NCI-H748 treated with DMSO at 0.1 percent for 48 hours (cell line): Measurements from ENCODE around the gene USP17L12.
"Not testable (repeated sequence)": the region's sequence is repeated elsewhere in the genome, so short reads cannot be mapped to it uniquely, and the experiment has no call there.

Experiments used
- DNase-seq: peaks from one replicate; lab custom pipeline; 2025; lab: John Stamatoyannopoulos, UW

USP17L12 gene

GRCh38 chr4:9219852-9220251 lies at the start of gene USP17L12:
Gene USP17L12 (plus strand): TSS chr4:9220152. CDS start chr4:9220152, 0 bp downstream.
- not testable (repeated sequence) for DNase-seq

- not testable (repeated sequence) for DNase-seq
These were observed 9.6 kb upstream of the USP17L12 start, which contains the start of gene USP17L10 for GRCh38 chr4:9210357-9210756. Gene USP17L10 (plus strand): TSS chr4:9210657. CDS start chr4:9210657, 0 bp downstream.

DNA sequence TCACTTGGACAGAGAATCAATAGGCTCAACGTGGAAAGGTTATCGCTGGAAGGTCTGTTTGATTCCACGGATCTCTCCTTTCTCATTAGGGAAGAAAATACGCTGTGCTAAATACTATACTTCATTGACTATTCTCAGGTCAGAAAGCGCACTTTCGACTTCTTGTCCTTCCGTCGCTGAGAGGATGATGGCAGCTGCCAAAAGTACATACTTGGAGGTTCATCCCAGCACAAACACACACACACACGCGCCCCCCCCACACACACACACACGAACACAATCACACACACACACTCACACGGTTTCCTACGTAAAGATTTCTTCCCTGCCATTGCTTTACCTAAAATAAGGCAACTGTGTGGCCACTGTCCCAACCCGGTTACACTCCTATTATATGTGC lies 5.3 kb upstream of the USP17L12 start:
- DNase-seq, result not testable (repeated sequence)

DNA sequence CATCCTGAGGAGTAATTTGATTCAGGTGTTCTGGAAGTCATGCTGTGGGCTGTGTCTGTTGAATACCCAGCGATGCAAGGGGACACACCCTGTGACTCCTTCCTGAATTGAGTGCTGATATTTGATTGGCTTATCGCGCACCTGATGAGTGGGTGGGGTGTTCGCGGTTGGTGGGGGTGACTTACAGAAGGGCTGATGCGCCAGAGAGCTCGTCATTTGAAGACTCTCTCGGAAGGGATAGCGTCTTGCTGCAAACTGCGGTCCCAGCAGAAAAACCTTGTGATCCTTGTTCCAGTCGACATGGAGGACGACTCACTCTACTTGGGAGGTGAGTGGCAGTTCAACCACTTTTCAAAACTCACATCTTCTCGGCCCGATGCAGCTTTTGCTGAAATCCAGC lies 4.8 kb upstream of the USP17L12 start, which contains the start of gene USP17L11:
Gene USP17L11 (plus strand): TSS at position 301 of the 400 bp plus-strand sequence. CDS start 0 bp downstream, at position 301.
- not testable (repeated sequence) for DNase-seq

- DNase-seq, result not testable (repeated sequence)
These were observed 4.6 kb downstream of the USP17L12 start, which contains the start of gene USP17L13 for GRCh38 chr4:9224596-9224995. Gene USP17L13 (plus strand): TSS chr4:9224896. CDS start chr4:9224896, 0 bp downstream.

GRCh38 chr4:9230249-9230648 lies 10.3 kb downstream of the USP17L12 start:
- DNase-seq, result not testable (repeated sequence)

GRCh38 chr4:9234085-9234484 lies 14.1 kb downstream of the USP17L12 start, which contains the start of gene USP17L15:
Gene USP17L15 (plus strand): TSS chr4:9234385. CDS start chr4:9234385, 0 bp downstream.
- DNase-seq, result not testable (repeated sequence)

DNA sequence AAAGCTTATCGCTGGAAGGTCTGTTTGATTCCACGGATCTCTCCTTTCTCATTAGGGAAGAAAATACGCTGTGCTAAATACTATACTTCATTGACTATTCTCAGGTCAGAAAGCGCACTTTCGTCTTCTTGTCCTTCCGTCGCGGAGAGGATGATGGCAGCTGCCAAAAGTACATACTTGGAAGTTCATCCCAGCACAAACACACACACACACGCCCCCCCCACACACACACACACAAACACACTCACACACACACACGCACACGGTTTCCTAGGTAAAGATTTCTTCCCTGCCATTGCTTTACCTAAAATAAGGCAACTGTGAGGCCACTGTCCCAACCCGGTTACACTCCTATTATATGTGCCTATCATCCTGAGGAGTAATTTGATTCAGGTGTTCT lies 18.5 kb downstream of the USP17L12 start:
- not testable (repeated sequence) for DNase-seq

DNA sequence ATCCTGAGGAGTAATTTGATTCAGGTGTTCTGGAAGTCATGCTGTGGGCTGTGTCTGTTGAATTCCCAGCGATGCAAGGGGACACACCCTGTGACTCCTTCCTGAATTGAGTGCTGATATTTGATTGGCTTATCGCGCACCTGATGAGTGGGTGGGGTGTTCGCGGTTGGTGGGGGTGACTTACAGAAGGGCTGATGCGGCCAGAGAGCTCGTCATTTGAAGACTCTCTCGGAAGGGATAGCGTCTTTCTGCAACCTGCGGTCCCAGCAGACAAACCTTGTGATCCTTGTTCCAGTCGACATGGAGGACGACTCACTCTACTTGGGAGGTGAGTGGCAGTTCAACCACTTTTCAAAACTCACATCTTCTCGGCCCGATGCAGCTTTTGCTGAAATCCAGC lies 23.6 kb downstream of the USP17L12 start, which contains the start of gene USP17L17:
Gene USP17L17 (plus strand): TSS at position 301 of the 400 bp plus-strand sequence. CDS start 0 bp downstream, at position 301.
- not testable (repeated sequence) for DNase-seq

- DNase-seq, result not testable (repeated sequence)
These were observed 28.2 kb downstream of the USP17L12 start, which contains the start of gene USP17L18 for GRCh38 chr4:9247953-9248680. Gene USP17L18 (plus strand): TSS chr4:9248630. CDS start chr4:9248630, 0 bp downstream.

- not testable (repeated sequence) for DNase-seq
These were observed 33.1 kb downstream of the USP17L12 start, which contains the start of gene USP17L19 for GRCh38 chr4:9253078-9253477. Gene USP17L19 (plus strand): TSS chr4:9253378. CDS start chr4:9253378, 0 bp downstream.

DNA sequence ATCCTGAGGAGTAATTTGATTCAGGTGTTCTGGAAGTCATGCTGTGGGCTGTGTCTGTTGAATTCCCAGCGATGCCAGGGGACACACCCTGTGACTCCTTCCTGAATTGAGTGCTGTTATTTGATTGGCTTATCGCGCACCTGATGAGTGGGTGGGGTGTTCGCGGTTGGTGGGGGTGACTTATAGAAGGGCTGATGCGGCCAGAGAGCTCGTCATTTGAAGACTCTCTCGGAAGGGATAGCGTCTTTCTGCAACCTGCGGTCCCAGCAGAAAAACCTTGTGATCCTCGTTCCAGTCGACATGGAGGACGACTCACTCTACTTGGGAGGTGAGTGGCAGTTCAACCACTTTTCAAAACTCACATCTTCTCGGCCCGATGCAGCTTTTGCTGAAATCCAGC lies 37.9 kb downstream of the USP17L12 start, which contains the start of gene USP17L20:
Gene USP17L20 (plus strand): TSS at position 301 of the 400 bp plus-strand sequence. CDS start 0 bp downstream, at position 301.
- DNase-seq, result not testable (repeated sequence)

GRCh38 chr4:9262572-9262971 lies 42.6 kb downstream of the USP17L12 start, which contains the start of gene USP17L21:
Gene USP17L21 (plus strand): TSS chr4:9262872. CDS start chr4:9262872, 0 bp downstream.
- not testable (repeated sequence) for DNase-seq

DNA sequence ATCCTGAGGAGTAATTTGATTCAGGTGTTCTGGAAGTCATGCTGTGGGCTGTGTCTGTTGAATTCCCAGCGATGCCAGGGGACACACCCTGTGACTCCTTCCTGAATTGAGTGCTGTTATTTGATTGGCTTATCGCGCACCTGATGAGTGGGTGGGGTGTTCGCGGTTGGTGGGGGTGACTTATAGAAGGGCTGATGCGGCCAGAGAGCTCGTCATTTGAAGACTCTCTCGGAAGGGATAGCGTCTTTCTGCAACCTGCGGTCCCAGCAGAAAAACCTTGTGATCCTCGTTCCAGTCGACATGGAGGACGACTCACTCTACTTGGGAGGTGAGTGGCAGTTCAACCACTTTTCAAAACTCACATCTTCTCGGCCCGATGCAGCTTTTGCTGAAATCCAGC lies 47.4 kb downstream of the USP17L12 start, which contains the start of gene USP17L22:
Gene USP17L22 (plus strand): TSS at position 301 of the 400 bp plus-strand sequence. CDS start 0 bp downstream, at position 301.
- not testable (repeated sequence) for DNase-seq
